Skeletal muscle tissue (tissue), 4 donors: ENCODE results near the gene ARHGAP42. TPM values are rescaled to one million over a fixed set of nuclear protein-coding genes. Genes with fewer than 3 reads are reported as not detected.

ENCODE experiments used
- H3K27ac ChIP-seq: one replicate; pipeline ENCODE4 v1.7.0; 2013; ENCODE audit warnings: mild to moderate bottlenecking, low read depth, low read length, inconsistent platforms
- H3K27me3 ChIP-seq, 3 donors: one replicate each; pipeline ENCODE4 v1.7.0; 2013; ENCODE audit warnings: low read length in 3 of 3; ENCODE audit not compliant: control insufficient read depth in 3 of 3, insufficient read depth in 3 of 3
- H3K36me3 ChIP-seq, 3 donors: one replicate each; pipeline ENCODE4 v1.7.0; 2013; ENCODE audit warnings: low read length in 3 of 3; ENCODE audit not compliant: control insufficient read depth in 3 of 3, insufficient read depth in 3 of 3
- H3K4me1 ChIP-seq, 3 donors: one replicate each; pipeline ENCODE4 v1.7.0; 2013; ENCODE audit warnings: low read length in 3 of 3, mild to moderate bottlenecking in 3 of 3; ENCODE audit not compliant: control insufficient read depth in 3 of 3, insufficient read depth in 3 of 3
- H3K4me3 ChIP-seq, 3 donors: one replicate each; pipeline ENCODE4 v1.7.0; 2013; ENCODE audit warnings: low read length in 3 of 3
- H3K9ac ChIP-seq, 3 donors: one replicate each; pipeline ENCODE4 v1.7.0; 2013; ENCODE audit warnings: low read length in 3 of 3, mild to moderate bottlenecking in 3 of 3, moderate library complexity in 2 of 3, low read depth in 1 of 3
- H3K9me3 ChIP-seq, 3 donors: one replicate each; pipeline ENCODE4 v1.7.0; 2013; ENCODE audit warnings: low read length in 3 of 3; ENCODE audit not compliant: control insufficient read depth in 3 of 3
- total RNA-seq: library from RNA; depleted of rRNA; stranded (reverse); fragments of >200 nt; gene quantifications from one replicate; pipeline ENCODE4 v1.2.3, GENCODE V29; 2014
- donor health status: Osteomylitis.

ARHGAP42 gene
- total RNA-seq, 1 donor from 2014 or later: 23.5 TPM

DNA sequence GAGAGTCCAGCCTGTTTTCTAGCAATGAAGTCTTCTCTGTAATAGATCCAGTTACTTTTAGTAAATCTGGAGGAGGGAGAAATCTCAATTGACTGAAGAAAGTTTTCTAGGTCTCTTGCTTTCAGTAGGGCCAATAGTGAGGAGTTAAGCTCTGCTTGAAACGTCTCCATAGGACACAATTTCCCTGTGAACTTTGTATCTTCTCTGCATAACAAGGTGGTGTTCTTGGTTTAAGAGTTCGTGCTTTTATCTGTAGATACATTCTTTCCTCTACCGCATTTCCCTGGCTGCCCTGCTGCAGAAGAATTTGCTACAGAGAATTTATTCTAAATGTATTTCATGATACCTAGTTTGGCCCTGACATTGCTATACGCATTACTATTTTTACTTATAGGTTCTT is 183.1 kb downstream of the ARHGAP42 start:
- Histone ChIP-seq H3K36me3 (no peaks in the 10 kb centered on the region), H3K9me3 (no peaks in the 10 kb centered on the region), H3K27me3 (no peaks in the 10 kb centered on the region), H3K27ac (no peak overlapping the region), H3K9ac (no peak overlapping the region), H3K4me1 (no peaks in the 10 kb centered on the region), H3K4me3 (no peak overlapping the region)

DNA sequence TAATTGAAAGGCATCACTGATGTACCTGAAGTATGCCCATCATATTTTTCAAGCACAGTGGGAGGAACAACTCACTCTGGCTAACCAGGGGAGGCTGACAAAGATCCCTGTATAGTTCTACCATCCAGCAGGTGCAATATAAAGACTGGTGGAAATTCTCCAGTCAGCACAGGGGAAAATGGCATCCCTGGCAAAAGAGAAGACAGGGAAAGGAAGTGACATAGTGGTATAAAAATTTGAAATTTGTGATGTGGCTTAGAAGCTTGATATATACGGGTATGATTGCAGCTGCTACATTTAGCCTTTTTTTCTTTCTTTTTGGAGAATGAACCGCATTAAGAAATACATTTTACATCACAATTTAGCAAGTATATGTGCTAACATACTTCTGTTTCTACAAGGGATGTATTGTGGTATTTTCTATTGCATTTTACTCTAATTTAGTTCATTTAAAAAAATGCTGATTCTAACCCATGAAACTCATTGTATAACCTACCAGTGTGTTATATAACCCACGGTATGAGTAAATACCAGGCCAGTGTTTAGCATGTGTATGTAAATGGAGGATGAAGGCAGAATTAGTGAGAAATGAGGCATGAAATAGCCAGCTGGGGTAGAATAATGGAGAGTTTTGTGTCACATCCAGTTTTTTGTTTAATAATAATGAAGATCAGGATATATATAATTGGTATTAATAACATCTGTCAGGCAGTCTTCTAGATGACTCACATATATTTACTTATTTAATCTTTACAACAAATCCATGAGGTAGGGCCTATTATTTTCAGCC is 186.1 kb downstream of the ARHGAP42 start:
- H3K9ac ChIP-seq: no peak overlapping the region
- no peak overlapping the region for H3K4me3 ChIP-seq
- no peaks in the 10 kb centered on the region for H3K27me3 ChIP-seq
- H3K9me3 ChIP-seq: no peaks in the 10 kb centered on the region
- H3K4me1 ChIP-seq: no peaks in the 10 kb centered on the region
- H3K27ac ChIP-seq: no peak overlapping the region
- no peaks in the 10 kb centered on the region for H3K36me3 ChIP-seq

DNA sequence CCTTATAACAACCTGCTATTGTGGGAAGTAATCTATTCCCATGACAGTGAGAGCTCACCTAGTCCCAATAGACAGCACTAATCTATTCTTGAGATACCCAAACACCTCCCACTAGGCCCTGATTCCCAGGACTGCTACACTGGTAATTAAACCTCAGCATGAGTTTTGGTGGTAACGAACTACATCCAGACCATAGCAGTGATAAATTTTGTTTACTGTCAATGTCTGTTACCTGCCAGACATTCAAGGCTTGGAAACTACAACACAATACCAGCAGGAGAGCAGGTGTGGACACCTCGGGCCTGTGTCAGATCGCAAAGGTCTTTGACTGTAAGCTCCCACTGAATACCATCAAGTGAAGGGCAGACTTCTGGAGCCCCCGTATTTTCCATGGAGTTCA is 187.1 kb downstream of the ARHGAP42 start:
- Histone ChIP-seq H3K36me3 (no peaks in the 10 kb centered on the region), H3K4me3 (no peak overlapping the region), H3K27ac (no peak overlapping the region), H3K9ac (no peak overlapping the region), H3K27me3 (no peaks in the 10 kb centered on the region), H3K9me3 (no peaks in the 10 kb centered on the region), H3K4me1 (no peaks in the 10 kb centered on the region)

DNA sequence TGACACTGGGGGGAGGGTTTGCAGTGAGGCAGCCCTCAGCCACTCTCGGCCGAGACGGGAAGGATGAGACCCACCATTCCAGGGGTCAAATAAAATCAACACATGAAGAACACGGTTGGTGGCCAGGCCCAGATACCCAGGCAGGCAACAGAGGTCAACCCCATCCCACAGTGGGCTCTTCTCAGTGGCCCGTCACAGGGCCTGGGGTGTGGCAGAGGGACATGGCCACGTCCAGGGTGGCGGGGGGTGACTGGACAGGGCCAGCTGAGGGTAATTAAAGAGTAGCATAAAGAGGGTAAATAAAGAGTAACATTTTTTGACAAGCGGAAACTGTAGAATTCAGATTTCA is 188.4 kb downstream of the ARHGAP42 start:
- H3K36me3 ChIP-seq: no peaks in the 10 kb centered on the region
- H3K4me1 ChIP-seq: no peaks in the 10 kb centered on the region
- H3K27me3 ChIP-seq: no peaks in the 10 kb centered on the region
- no peak overlapping the region for H3K27ac ChIP-seq
- H3K9me3 ChIP-seq: no peaks in the 10 kb centered on the region
- no peak overlapping the region for H3K4me3 ChIP-seq
- no peak overlapping the region for H3K9ac ChIP-seq

DNA sequence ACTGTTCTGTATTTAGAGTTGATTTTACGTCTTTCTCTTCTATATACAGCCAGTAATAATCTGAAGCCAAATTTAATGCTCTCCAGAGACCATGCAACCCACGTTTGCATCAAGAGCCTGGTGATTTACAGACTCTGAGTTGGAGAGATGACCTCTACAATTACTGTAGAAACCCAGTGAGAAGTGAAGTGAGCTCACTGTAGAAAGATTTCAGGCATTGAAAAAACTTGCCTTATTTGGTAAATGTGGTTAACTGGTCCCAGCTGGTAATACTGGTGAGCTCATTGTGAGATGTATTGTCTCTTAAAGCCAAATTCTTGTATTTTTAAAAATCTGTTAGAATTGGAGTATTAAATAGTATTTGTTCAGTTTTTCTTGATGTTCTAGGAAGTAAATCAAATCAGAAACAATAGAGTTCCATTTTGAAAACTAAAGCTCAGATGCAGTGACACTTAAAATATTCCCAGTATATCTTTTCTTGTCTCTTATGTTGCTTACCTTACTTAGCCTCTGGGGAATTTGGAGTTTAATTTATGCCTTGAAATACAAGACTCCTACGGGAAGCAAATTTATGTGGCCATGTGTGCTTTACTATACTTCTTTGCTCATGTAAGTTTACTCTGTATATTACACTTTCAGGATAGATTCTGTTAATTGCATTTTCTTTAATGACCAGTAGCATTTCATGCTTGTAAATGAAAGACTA is 189.9 kb downstream of the ARHGAP42 start:
- no peaks in the 10 kb centered on the region for H3K36me3 ChIP-seq
- no peak overlapping the region for H3K4me3 ChIP-seq
- H3K9ac ChIP-seq: no peak overlapping the region
- peak overlapping the region; percentile 70 for H3K27ac ChIP-seq
- no peaks in the 10 kb centered on the region for H3K9me3 ChIP-seq
- no peaks in the 10 kb centered on the region for H3K27me3 ChIP-seq
- H3K4me1 ChIP-seq: no peaks in the 10 kb centered on the region

DNA sequence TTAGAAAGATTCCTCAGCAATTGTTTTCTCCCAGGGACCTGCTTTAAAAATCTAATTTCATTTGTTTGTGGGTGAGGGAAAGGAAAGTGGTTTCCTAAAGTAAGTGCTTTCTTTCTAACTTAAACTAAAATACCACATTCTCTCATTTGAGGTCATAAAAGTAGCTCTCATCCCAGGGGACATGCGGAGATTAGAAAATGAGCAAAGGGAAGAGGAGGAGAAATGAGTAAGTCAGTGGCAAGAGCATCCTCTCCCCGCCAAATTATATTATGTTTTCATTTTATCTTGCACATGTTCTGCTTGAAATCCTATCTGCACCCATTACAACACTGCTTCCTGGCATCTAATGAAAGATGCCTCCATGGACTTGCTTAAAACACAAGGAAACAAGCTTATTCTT is 191.4 kb downstream of the ARHGAP42 start:
- H3K4me1 ChIP-seq: no peaks in the 10 kb centered on the region
- no peak overlapping the region for H3K9ac ChIP-seq
- H3K27ac ChIP-seq: peak overlapping the region; percentile 52
- no peaks in the 10 kb centered on the region for H3K36me3 ChIP-seq
- no peaks in the 10 kb centered on the region for H3K9me3 ChIP-seq
- H3K27me3 ChIP-seq: no peaks in the 10 kb centered on the region
- H3K4me3 ChIP-seq: no peak overlapping the region

DNA sequence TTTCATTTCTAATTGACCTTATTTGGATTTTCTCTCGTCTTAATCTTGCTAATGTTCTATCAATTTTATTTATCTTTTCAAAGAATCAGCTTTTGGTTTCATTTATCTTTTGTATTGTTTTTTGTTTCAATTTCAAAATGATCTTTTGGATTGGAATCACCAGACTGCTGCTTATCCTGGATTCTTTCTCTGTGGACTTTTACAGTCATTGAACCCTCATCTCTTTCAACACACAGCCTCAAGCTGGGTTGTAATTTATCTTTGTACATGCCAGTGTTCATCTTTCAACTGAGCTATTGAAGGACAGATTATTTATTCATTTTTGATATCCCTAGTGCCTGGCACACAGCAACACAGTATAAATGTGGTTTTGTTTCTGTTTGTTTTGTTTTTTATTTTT is 195.9 kb downstream of the ARHGAP42 start:
- no peak overlapping the region for H3K4me3 ChIP-seq
- H3K4me1 ChIP-seq: no peaks in the 10 kb centered on the region
- no peak overlapping the region for H3K27ac ChIP-seq
- no peaks in the 10 kb centered on the region for H3K9me3 ChIP-seq
- no peaks in the 10 kb centered on the region for H3K27me3 ChIP-seq
- no peaks in the 10 kb centered on the region for H3K36me3 ChIP-seq
- no peak overlapping the region for H3K9ac ChIP-seq

DNA sequence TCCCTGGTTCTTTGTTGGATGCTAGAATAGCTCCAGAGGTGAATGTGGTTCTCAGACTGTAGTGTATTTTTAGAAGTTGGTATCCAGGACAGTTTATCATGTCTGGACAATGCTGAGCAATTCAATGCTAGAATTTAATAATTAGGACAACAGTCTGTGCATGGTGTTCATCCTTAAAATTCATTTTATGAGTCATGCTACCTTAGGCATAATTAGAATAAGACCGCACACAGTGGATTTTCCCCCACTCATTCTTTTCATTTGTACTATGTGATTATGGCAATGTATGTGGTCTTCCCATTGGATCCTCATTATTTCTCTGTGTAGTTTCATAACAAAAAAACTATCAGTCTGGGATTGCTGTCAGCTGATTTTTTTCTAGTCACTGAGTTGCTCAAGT is 196.7 kb downstream of the ARHGAP42 start:
- Histone ChIP-seq H3K27me3 (no peaks in the 10 kb centered on the region), H3K9me3 (no peaks in the 10 kb centered on the region), H3K36me3 (no peaks in the 10 kb centered on the region), H3K4me1 (no peaks in the 10 kb centered on the region), H3K9ac (no peak overlapping the region), H3K27ac (no peak overlapping the region), H3K4me3 (no peak overlapping the region)

DNA sequence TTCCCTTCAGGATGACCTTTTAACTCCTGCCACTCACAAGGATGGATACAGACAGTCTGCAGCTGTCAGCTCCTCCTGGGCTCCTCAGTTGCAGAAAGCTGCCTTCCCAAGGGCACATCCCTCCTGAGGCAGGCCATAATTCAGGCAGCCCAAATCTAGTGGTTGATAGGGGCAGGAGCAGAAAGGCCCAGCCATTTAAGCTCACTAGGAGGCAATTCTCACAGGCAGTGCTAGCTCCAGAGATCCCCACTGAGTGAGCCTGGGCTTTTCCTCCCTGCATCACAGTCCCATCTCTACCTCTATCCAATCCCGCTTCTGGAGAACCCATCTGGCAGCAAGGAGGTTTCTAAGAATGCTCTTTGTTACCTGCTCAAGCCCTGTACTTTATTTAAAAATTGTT is 200.6 kb downstream of the ARHGAP42 start:
- Histone ChIP-seq H3K4me1 (no peaks in the 10 kb centered on the region), H3K27me3 (no peaks in the 10 kb centered on the region), H3K9me3 (no peaks in the 10 kb centered on the region), H3K27ac (no peak overlapping the region), H3K36me3 (no peaks in the 10 kb centered on the region), H3K4me3 (no peak overlapping the region), H3K9ac (no peak overlapping the region)

DNA sequence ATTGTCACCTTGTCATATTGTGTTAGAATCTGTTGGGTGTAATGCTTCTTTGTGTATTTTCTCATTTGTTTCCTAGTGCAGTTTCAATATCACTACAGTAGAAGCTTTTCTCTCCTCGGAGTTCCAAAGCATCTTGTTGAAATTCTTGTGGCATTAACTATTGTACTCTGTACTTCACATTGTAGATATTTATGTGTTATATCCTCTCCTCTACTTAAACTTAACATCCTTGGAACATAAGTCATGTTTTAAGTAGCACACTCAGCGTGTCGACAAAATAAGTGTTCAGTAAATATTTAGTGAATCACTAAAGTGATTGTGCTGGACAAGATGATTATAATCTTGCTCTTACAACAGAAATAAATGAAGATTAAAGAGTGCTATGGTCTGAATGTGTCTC is 201.7 kb downstream of the ARHGAP42 start:
- no peaks in the 10 kb centered on the region for H3K36me3 ChIP-seq
- no peaks in the 10 kb centered on the region for H3K9me3 ChIP-seq
- H3K9ac ChIP-seq: no peak overlapping the region
- H3K27me3 ChIP-seq: no peaks in the 10 kb centered on the region
- no peaks in the 10 kb centered on the region for H3K4me1 ChIP-seq
- H3K4me3 ChIP-seq: no peak overlapping the region
- no peak overlapping the region for H3K27ac ChIP-seq
